Activated CD4-positive, CD25-positive, alpha-beta regulatory T cell treated with anti-CD3 and anti-CD28 coated beads, Interleukin-2, amount 50 U/mL, for 24 hours (primary cell): ENCODE results near the gene CADM2.

ENCODE experiments used
- ATAC-seq, 2 donors: fragments of 150-1000 bp; cut with Tn5 transposase; one replicate each; pipeline ENCODE4 v1.10.0; 2021; ENCODE audit warnings: mild to moderate bottlenecking in 1 of 2, moderate library complexity in 1 of 2

The CADM2 gene

GRCh38 chr3:85342915-85343314 lies 384.1 kb downstream of the CADM2 start:
- no peak for ATAC-seq

GRCh38 chr3:85355572-85355971 lies 396.8 kb downstream of the CADM2 start:
- no peak for ATAC-seq

GRCh38 chr3:85360742-85361387 lies 402.1 kb downstream of the CADM2 start:
- no peak for ATAC-seq

- no peak for ATAC-seq
Measured at GRCh38 chr3:85364296-85364909, 405.6 kb downstream of the CADM2 start.

GRCh38 chr3:85370341-85370740 lies 411.6 kb downstream of the CADM2 start:
- ATAC-seq: no peak

- ATAC-seq: no peak
Measured at GRCh38 chr3:85376131-85376530, 417.3 kb downstream of the CADM2 start.

- no peak for ATAC-seq
Measured at GRCh38 chr3:85377115-85377514, 418.3 kb downstream of the CADM2 start.

- ATAC-seq: no peak
Measured at GRCh38 chr3:85384372-85384771, 425.6 kb downstream of the CADM2 start.

- no peak for ATAC-seq
Measured at GRCh38 chr3:85387913-85388505, 429.2 kb downstream of the CADM2 start.

- no peak for ATAC-seq
Measured at GRCh38 chr3:85394424-85394823, 435.6 kb downstream of the CADM2 start.

- ATAC-seq: no peak
Measured at GRCh38 chr3:85397434-85397833, 438.6 kb downstream of the CADM2 start.

GRCh38 chr3:85426121-85426520 lies 467.3 kb downstream of the CADM2 start:
- ATAC-seq: no peak

- no peak for ATAC-seq
Measured at GRCh38 chr3:85427467-85427866, 468.7 kb downstream of the CADM2 start.

GRCh38 chr3:85432081-85432480 lies 473.3 kb downstream of the CADM2 start:
- no peak for ATAC-seq

GRCh38 chr3:85433319-85433718 lies 474.5 kb downstream of the CADM2 start:
- no peak for ATAC-seq

GRCh38 chr3:85455561-85456200 lies 496.9 kb downstream of the CADM2 start:
- ATAC-seq: no peak

- ATAC-seq: no peak
Measured at GRCh38 chr3:85474241-85474640, 515.5 kb downstream of the CADM2 start.

GRCh38 chr3:85475346-85475745 lies 516.6 kb downstream of the CADM2 start:
- ATAC-seq: no peak

- no peak for ATAC-seq
Measured at GRCh38 chr3:85476891-85477495, 518.2 kb downstream of the CADM2 start.

GRCh38 chr3:85481411-85482212 lies 522.8 kb downstream of the CADM2 start:
- no peak for ATAC-seq

- no peak for ATAC-seq
Measured at GRCh38 chr3:85482213-85482490, 523.4 kb downstream of the CADM2 start.

GRCh38 chr3:85483986-85484385 lies 525.2 kb downstream of the CADM2 start:
- ATAC-seq: no peak

- no peak for ATAC-seq
Measured at GRCh38 chr3:85487375-85487774, 528.6 kb downstream of the CADM2 start.
